Measurements from ENCODE around the gene KIF25. TPM values are rescaled to one million over a fixed set of nuclear protein-coding genes. Genes with fewer than 3 reads are reported as not detected.
A peak's percentile ranks its signal among the peaks of the same experiment; 100 is the strongest.

Gene KIF25
- total RNA-seq, 1 donor from 2014 or later, result not detected

GRCh38 chr6:168016176-168016620 is 18.7 kb downstream of the KIF25 start:
- no peak for DNase-seq (ENCODE audit: low read depth)

GRCh38 chr6:168016721-168017525 is 19.5 kb downstream of the KIF25 start:
- peak; percentile 25 for DNase-seq (ENCODE audit: low read depth)

- DNase-seq (ENCODE audit: low read depth), result no peak
These were observed 20.2 kb downstream of the KIF25 start for GRCh38 chr6:168017629-168018028.

- DNase-seq (ENCODE audit: low read depth), result no peak
These were observed 21.2 kb downstream of the KIF25 start for GRCh38 chr6:168018664-168019063.

GRCh38 chr6:168020242-168020641 is 22.8 kb downstream of the KIF25 start:
- no peak for DNase-seq (ENCODE audit: low read depth)

GRCh38 chr6:168021581-168021980 is 24.1 kb downstream of the KIF25 start:
- DNase-seq (ENCODE audit: low read depth), result no peak

GRCh38 chr6:168022488-168023321 is 25.2 kb downstream of the KIF25 start:
- DNase-seq (ENCODE audit: low read depth), result no peak

GRCh38 chr6:168024951-168025510 is 27.6 kb downstream of the KIF25 start:
- no peak for DNase-seq (ENCODE audit: low read depth)

GRCh38 chr6:168025831-168026710 is 28.6 kb downstream of the KIF25 start:
- no peak for DNase-seq (ENCODE audit: low read depth)

- no peak for DNase-seq (ENCODE audit: low read depth)
These were observed 29.5 kb downstream of the KIF25 start for GRCh38 chr6:168026925-168027324.

- DNase-seq (ENCODE audit: low read depth), result no peak
These were observed 30.1 kb downstream of the KIF25 start for GRCh38 chr6:168027521-168027920.

GRCh38 chr6:168028181-168028580 is 30.7 kb downstream of the KIF25 start:
- no peak for DNase-seq (ENCODE audit: low read depth)

- no peak for DNase-seq (ENCODE audit: low read depth)
These were observed 32.2 kb downstream of the KIF25 start for GRCh38 chr6:168029459-168030217.

GRCh38 chr6:168030218-168030746 is 32.8 kb downstream of the KIF25 start:
- DNase-seq (ENCODE audit: low read depth), result no peak

GRCh38 chr6:168030908-168031307 is 33.4 kb downstream of the KIF25 start:
- DNase-seq (ENCODE audit: low read depth), result no peak

GRCh38 chr6:168031411-168031971 is 34.0 kb downstream of the KIF25 start:
- no peak for DNase-seq (ENCODE audit: low read depth)

GRCh38 chr6:168032005-168032760 is 34.7 kb downstream of the KIF25 start:
- peak; percentile 57 for DNase-seq (ENCODE audit: low read depth)

- DNase-seq (ENCODE audit: low read depth), result no peak
These were observed 36.3 kb downstream of the KIF25 start for GRCh38 chr6:168033791-168034190.

GRCh38 chr6:168034537-168034936 is 37.1 kb downstream of the KIF25 start:
- DNase-seq (ENCODE audit: low read depth), result no peak
